HEK293 (cell line): Measurements from ENCODE around the gene AKAP6.

ENCODE experiments used
- ZFP3 ChIP-seq: fragments of 450-650 bp; formaldehyde crosslinking; IDR thresholded peaks from 2 replicates; pipeline ENCODE4 v1.5.1; 2016; ENCODE audit warnings: low read depth, missing biosample characterization, missing genetic modification characterization
- ZNF707 ChIP-seq: fragments of 450-650 bp; formaldehyde crosslinking; IDR thresholded peaks from 2 replicates; pipeline ENCODE4 v1.5.1; 2016; ENCODE audit warnings: missing biosample characterization, missing genetic modification characterization
- ZNF777 ChIP-seq: fragments of 450-650 bp; formaldehyde crosslinking; IDR thresholded peaks from 2 replicates; pipeline ENCODE4 v1.5.1; 2017; ENCODE audit warnings: missing biosample characterization, missing genetic modification characterization, borderline replicate concordance
- TF ChIP-seq, protein P1 (sequence below): fragments of 450-650 bp; formaldehyde crosslinking; IDR thresholded peaks from 2 replicates; pipeline ENCODE4 v1.5.1; 2017; ENCODE audit warnings: missing biosample characterization, missing genetic modification characterization

Gene AKAP6

DNA sequence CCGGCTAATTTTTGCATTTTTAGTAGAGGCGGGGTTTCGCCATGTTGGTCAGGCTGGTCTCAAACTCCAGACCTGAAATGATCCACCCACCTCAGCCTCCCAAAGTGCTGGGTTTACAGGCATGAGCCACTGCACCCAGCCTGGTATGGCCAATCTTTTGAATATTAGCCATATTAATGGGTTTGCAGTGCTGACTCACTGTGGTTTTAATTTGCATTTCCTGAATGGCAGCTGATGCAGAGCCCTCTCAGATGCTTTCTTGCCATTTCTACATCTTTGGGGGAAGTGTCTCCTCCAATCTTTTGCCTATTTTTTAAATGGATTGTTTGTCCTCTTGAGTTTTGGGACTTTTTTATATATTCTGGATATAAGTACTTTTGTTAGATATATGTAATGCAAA is 554.1 kb downstream of the AKAP6 start (continued):
- TF ChIP-seq ZNF777 (no peak), ZFP3 (tag by site-specific recombination) (no peak), ZNF707 (tag by site-specific recombination) (no peak)
- TF ChIP-seq, protein P1, sequence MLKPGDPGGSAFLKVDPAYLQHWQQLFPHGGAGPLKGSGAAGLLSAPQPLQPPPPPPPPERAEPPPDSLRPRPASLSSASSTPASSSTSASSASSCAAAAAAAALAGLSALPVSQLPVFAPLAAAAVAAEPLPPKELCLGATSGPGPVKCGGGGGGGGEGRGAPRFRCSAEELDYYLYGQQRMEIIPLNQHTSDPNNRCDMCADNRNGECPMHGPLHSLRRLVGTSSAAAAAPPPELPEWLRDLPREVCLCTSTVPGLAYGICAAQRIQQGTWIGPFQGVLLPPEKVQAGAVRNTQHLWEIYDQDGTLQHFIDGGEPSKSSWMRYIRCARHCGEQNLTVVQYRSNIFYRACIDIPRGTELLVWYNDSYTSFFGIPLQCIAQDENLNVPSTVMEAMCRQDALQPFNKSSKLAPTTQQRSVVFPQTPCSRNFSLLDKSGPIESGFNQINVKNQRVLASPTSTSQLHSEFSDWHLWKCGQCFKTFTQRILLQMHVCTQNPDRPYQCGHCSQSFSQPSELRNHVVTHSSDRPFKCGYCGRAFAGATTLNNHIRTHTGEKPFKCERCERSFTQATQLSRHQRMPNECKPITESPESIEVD (tag by site-specific recombination): no peak
